C4-2B (cell line): Measurements from ENCODE around the gene GLYATL3.

Experiments
- H3K27ac ChIP-seq: fragments of 450-650 bp; 2 replicates; pipeline ENCODE4 v1.5.1; 2017
- ZFX ChIP-seq: fragments of 450-650 bp; IDR thresholded peaks from 2 replicates; pipeline ENCODE4 v1.6.1; 2017
- TF ChIP-seq, protein P1 (sequence below): fragments of 450-650 bp; conservative IDR thresholded peaks from 2 replicates; pipeline ENCODE4 v1.5.1; 2017; ENCODE audit warnings: mild to moderate bottlenecking

Gene GLYATL3

GRCh38 chr6:49540614-49541013 lies 40.9 kb downstream of the GLYATL3 start:
- TF ChIP-seq ZFX = no peak
- H3K27ac ChIP-seq = peak overlapping the region; percentile 40

- no peak overlapping the region for H3K27ac ChIP-seq
- TF ChIP-seq, protein P1, sequence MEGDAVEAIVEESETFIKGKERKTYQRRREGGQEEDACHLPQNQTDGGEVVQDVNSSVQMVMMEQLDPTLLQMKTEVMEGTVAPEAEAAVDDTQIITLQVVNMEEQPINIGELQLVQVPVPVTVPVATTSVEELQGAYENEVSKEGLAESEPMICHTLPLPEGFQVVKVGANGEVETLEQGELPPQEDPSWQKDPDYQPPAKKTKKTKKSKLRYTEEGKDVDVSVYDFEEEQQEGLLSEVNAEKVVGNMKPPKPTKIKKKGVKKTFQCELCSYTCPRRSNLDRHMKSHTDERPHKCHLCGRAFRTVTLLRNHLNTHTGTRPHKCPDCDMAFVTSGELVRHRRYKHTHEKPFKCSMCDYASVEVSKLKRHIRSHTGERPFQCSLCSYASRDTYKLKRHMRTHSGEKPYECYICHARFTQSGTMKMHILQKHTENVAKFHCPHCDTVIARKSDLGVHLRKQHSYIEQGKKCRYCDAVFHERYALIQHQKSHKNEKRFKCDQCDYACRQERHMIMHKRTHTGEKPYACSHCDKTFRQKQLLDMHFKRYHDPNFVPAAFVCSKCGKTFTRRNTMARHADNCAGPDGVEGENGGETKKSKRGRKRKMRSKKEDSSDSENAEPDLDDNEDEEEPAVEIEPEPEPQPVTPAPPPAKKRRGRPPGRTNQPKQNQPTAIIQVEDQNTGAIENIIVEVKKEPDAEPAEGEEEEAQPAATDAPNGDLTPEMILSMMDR = no peak
- TF ChIP-seq ZFX = no peak
These were observed 41.5 kb downstream of the GLYATL3 start for GRCh38 chr6:49541210-49541724.

GRCh38 chr6:49541936-49542335 lies 42.2 kb downstream of the GLYATL3 start:
- peak overlapping the region; percentile 80; the same call in 1 of the 2 replicates for H3K27ac ChIP-seq
- TF ChIP-seq ZFX = no peak
- TF ChIP-seq, protein P1 = no peak

GRCh38 chr6:49543087-49543858 lies 43.5 kb downstream of the GLYATL3 start:
- TF ChIP-seq, protein P1 = no peak
- TF ChIP-seq ZFX = no peak
- H3K27ac ChIP-seq = no peak overlapping the region; the same call in 1 of the 2 replicates

- TF ChIP-seq, protein P1 = no peak
- TF ChIP-seq ZFX = no peak
- H3K27ac ChIP-seq = no peak overlapping the region
These were observed 46.6 kb downstream of the GLYATL3 start for GRCh38 chr6:49546331-49546730.

GRCh38 chr6:49548613-49549304 lies 49.0 kb downstream of the GLYATL3 start:
- H3K27ac ChIP-seq = no peak overlapping the region
- TF ChIP-seq, protein P1 = no peak
- no peak for TF ChIP-seq ZFX

DNA sequence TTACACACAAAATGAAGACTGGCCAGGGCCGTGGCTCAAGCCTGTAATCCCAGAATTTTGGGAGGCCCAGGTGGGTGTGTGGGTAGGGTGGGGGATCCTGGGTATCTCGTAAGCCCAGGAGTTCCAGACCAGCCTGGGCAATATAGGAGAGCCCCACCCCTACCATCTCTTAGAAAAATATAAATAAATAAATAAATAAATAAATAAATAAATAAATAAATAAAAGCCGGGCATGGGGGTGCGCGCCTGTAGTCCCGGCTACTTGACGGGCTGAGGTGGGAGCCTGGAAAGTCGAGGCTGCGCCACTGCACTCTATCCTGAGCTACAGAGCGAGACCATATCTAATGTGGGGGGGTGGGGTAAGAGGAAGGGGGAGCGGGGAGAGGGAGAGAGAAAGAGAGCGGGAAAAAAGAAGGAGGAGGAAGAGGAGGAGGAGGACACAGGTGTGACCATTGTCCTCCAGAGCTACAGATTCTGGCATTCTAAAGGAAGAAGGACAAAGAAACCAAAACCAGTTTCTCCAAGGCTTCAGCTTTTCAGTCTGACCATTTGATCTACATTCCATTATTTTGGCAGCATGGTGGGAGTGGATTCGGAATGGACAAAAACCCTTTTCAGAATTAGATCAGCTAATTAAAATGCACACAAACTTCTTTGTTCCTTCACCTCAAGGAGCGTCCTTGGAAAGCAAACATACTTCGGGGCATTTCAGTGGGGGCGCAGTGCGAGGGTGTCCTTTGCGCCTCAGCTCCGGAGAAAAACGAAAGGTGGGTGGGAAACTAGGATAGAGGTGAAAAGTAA lies 50.2 kb downstream of the GLYATL3 start:
- H3K27ac ChIP-seq = no peak overlapping the region
- no peak for TF ChIP-seq ZFX
- TF ChIP-seq, protein P1 = no peak
